HG02870 (cell line): Measurements from ENCODE around the gene TPM1.
"Not testable (repeated sequence)": the region's sequence is repeated elsewhere in the genome, so short reads cannot be mapped to it uniquely, and the experiment has no call there.

Experiments used
- ATAC-seq: cut with Tn5 transposase; IDR thresholded peaks from one replicate; pipeline ENCODE4 v1.9.1; 2021; ENCODE audit warnings: mild to moderate bottlenecking, moderate library complexity; ENCODE audit not compliant: unreplicated experiment

TPM1 gene

GRCh38 chr15:63041974-63042876 lies at the start of gene TPM1:
Gene TPM1 (plus strand): TSS chr15:63042747. CDS start chr15:63042830, 83 bp downstream.
- no peak for ATAC-seq

- ATAC-seq, result no peak
These were observed 49.5 kb upstream of the TPM1 start for GRCh38 chr15:62993066-62993465.

DNA sequence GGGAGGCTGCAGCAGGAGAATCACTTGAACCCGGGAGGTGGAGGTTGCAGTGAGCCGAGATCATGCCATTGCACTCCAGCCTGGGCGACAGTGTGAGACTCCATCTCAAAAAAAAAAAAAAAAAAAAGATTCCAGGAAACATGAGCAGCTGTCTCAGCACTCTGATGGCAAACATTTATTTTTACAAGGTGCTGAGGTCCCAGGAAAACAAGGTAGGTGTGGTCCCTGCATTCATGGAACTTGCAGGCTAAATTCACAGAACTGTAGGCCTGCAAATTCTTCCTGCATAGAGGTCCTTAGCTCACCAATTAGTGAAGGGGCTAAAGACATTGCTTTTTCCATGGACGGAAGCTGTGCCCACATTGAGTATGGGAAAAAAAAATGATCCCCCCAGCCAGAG lies 48.9 kb upstream of the TPM1 start:
- not testable (repeated sequence) for ATAC-seq

- ATAC-seq, result no peak
These were observed 48.1 kb upstream of the TPM1 start for GRCh38 chr15:62994439-62994838.

DNA sequence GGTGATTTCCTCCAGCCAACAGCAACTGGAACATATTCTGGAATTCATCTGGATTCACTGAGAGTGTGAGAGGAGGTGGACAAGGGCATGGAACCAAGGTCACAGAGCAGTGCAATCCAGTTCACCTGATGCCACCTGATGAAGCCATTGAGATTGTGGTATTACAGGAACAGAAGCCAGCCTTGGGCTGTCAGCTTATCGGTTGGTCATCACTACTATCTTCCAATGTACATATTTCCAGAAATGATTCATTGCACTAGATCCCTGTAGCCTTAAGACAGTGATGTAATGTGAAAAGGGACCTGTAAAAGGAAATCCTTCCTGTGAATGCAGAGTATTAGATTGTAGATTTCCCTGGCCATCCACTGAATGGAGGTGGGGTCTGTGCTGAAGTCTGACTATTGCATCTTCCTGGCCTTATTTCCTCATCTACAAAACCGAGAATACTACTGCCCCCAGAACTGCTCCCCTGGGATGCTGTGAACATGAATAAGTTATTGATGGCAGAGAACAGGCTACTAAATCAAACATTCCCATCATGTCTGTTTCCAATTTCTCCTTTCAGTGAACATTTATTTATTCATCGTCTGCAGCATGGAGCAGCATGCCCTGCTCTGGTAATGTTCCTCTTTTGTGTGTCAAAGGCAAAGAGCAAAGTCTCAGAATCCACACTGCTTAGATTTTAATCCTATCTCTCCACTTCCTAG lies 47.4 kb upstream of the TPM1 start:
- no peak for ATAC-seq

DNA sequence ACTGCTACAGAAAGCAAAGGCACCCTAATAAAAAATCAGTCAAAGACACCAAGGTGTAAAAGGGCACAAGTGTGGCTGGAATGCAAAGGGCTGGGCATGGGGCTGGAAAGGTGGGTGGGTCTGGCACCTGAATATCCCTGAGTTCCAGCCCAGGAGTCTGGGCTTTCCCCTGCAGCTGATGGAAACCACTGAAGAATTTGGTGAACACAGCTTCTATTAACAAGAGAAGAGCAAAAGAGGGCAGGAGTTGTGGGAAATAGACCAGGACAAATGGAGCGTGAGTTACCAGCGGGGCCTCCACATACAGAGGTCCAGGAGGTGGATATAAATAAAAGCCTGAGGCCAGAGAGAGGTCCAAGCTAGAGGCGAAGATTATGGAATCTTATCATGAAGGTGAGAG lies 45.1 kb upstream of the TPM1 start:
- ATAC-seq, result no peak

DNA sequence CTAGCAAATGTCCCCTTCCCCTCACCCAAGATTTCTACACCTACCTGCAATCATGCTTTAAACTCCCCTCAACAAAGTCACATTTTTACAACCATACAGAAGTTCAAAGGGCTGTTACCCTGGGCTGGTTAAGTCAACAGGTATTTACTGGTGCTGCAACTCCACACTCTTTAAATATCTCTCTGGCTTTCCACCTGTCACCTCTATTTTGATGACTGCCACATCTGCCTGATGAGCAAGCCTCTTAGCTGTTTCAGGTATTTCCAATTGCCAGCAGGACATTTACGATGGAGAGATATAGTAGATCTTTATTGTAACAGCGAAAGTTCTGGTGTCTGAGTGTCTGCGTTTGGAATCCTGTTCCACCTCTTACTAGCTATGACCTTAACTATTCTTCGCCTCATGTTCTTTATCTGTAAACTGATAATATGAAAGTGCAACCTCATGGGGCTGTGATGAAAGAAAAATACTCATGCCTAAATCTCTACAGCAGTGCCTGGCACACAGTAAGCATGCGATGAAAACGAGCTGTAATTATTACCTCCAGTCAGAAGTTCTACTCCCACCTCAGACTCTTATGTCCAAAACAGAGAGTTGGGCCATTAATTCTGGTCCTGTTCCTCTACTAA lies 44.2 kb upstream of the TPM1 start:
- ATAC-seq, result no peak

- no peak for ATAC-seq
These were observed 43.4 kb upstream of the TPM1 start for GRCh38 chr15:62999178-62999577.

DNA sequence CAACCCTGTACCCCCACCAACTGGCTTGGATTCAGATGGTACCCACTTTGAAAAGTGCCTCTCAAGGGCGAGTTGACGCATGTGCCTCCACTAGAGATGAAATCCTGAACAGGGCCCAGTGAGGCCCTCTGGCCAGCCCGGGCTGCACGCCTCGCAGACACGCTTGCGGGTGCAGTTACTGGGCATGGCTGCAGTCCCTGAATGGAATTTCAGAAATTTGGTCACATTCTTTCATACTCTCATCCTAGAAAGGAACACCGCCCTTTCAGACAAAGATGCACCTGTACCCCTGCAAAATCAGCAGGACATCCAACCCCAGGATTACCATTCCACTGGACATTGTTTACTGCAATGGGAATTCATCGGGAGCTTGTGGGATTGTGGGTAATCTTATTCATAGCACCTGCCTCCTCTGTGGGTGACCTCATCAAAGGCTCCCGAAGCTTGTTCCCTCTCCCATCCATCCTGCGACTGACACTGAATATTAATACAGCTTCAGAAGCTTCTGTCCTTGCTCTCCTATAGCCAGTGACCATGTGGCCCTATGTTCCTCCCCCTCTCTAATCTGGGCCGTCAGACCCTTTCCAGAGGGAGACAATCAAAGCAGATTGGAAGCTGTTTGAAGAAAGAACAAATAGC lies 42.5 kb upstream of the TPM1 start:
- ATAC-seq, result no peak

DNA sequence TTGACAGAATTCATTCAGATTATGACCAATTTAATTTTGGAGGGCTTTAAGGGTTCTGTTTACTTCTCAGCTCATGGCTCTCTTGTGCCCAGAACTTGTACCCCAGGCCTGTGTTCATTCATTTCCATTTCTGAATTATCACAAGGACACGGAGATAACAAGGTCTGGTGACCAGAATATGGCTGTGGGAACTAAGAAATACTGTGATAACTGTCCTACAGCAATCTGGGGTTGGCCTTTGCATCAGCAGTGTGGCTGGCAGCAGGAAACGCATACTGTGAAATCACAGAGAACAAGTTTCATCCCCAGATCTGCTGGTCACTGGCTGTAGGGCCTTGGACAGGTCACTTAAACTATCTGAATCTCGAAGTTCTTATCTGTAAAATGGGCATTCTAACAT lies 41.8 kb upstream of the TPM1 start:
- ATAC-seq, result no peak

DNA sequence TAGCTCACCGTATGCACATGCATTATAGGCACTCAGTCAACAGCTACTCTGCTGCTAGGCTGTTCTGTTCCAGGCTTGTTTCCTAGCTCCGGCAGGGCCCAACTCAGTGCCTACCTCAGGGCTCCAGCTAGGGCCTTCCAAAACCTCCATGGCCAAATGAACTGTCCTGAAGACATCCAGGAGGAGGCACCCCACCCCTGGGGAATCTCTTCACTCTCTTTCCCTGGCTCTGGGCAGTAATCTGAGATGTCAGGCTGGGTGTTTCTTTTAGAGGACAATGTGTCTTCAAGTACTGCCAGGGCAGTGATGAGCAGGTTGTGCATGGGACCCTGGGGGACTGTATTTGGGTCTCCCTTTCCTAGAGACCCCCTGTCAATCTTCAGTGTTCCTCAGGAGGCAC lies 38.3 kb upstream of the TPM1 start:
- no peak for ATAC-seq

DNA sequence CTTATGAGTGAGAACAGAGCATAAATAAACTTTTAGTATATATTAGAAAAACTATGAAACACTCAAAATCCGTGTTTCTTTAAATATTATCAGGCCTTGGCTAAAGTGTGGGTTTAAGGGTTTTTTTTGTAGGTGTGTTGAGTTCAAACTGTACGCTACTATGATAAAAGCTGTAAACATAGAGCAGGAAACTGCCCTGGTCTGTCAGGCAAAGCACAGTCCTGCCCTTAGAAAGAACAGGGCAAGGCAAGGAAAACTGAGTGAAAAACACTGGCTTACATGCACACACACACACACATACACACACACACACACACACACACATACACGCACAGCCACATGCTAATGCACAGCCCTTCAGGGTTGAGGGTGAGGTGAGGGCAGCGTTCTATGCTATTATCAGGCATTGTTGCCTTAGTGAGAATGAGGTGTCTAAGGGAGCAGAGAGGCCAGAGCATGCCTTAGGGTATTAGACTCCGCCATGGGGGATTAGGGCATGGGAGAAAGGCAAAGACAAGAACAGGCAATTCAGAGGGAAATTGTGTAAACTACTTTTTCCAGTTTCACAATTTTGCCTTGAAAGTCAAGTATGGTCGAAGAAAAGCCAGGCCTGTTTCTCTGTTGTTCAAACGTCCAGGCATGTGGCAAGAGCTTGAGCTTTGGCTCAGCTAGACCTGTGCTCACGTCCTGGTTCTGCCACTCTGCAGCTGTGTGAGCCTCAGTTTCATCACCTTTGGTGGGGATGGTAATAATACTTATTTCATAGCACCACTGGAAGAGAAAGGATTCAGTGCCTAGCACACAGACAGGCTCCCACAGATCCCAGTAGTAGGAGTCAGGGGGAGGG lies 36.3 kb upstream of the TPM1 start:
- no peak for ATAC-seq

DNA sequence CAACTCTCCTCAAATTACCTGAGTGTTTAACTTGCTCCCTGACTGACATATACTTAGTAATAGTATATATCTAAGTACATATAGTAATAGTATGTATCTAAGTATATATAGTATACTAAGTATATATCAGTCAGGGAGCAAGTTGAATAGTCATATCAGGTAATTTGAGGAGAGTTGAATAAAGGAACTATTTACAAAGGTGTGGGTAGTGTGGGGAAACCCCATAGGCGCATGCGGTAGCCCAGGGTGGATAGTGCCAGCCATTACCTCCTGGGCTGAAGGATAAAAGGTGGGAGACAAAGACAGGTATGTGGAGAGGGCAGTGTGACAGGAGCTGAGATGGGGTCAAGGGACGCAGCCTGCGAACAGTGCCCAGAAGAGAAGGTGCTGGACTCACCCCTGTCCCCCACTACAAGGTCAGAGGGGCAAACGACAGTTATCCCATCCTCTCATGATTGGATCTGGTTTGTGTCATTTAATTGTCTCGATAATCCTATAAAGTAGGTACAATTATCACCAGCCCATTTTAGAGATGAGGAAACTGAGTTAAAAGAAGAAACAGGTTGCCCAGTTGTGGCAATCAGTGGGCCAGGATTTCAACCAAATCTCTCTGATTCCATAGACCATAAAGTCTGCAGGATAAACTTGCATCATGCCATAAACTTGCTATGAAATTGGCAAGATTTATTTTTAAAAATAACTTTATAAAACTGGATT lies 34.1 kb upstream of the TPM1 start:
- no peak for ATAC-seq

DNA sequence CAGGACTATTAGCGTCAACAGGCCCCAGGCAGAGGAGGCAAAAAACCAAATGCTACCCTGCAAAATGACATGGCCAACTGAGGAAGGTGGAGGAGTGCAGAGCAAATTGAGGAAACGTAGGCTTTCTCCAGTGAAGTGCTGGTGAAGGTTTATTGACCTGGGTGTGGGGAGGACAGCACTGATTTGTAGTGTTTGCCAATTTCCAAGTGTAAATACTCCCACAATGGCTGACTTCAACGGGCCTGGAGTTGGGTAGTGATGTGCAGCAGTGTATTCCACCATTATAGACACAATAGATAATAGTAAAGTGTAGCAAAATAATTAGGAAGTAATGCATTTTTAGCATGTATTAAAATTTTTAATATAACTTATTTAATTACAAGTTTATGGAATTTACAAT lies 32.2 kb upstream of the TPM1 start:
- ATAC-seq, result no peak

DNA sequence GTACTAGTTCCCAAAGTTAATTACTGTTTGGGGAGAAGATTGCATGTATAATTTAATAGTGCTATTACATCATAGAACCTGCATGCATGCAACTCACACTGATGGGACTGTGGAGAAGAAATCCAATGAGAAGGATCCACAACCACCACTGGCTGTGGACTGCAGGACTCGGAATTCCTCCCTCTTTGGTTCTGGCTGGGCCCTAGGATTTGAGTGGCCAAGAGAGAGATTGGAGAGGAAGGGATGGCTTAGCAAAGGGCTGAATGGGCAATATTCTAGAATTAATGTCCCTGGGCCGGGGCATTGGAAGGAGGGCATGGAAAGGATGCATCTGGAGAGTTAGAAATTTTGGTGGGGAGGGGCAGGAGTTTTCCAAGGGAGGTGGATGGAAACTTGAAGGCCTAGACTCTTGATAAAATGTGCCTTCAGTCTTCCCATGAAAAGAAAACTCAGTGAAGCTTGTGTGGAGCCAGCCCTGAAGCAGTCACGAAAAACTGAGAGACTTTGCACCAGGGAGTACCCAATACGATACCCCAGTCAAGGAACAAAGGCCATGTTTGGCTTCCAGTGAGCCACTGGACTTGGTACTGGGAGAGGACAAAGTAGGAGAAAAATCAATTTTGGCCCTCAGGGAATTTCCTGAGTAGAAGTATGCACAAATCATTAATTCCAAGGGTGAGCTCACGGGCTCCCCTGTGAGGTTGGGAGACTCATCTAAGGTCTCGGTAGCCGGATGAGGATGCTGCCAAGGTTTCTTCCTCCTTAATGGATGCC lies 31.4 kb upstream of the TPM1 start:
- no peak for ATAC-seq

- no peak for ATAC-seq
These were observed 30.1 kb upstream of the TPM1 start for GRCh38 chr15:63012444-63012843.

GRCh38 chr15:63013052-63013808 lies 29.3 kb upstream of the TPM1 start:
- no peak for ATAC-seq

GRCh38 chr15:63014578-63014977 lies 28.0 kb upstream of the TPM1 start:
- no peak for ATAC-seq
